Middle frontal gyrus (tissue), 1 donor: ENCODE measurements around the gene EVX1.

ENCODE experiments used
- DNase-seq: peaks from one replicate; pipeline ENCODE4 v3.0.0-alpha.2; 2015; ENCODE audit warnings: low spot score; ENCODE audit errors: extremely low spot score

Gene EVX1

GRCh38 chr7:27205325-27206280 is 37.0 kb upstream of the EVX1 start:
- no peak for DNase-seq

GRCh38 chr7:27207348-27207985 is 35.1 kb upstream of the EVX1 start:
- no peak for DNase-seq

- no peak for DNase-seq
Observed at GRCh38 chr7:27208998-27209397, 33.6 kb upstream of the EVX1 start.

- DNase-seq: no peak
Observed at GRCh38 chr7:27209933-27210440, 32.6 kb upstream of the EVX1 start.

- no peak for DNase-seq
Observed at GRCh38 chr7:27210441-27211083, 32.0 kb upstream of the EVX1 start.

GRCh38 chr7:27211084-27211446 is 31.5 kb upstream of the EVX1 start:
- DNase-seq: no peak

GRCh38 chr7:27211764-27212204 is 30.8 kb upstream of the EVX1 start:
- no peak for DNase-seq

GRCh38 chr7:27212497-27213432 is 29.8 kb upstream of the EVX1 start:
- no peak for DNase-seq

GRCh38 chr7:27213433-27214238 is 29.0 kb upstream of the EVX1 start:
- no peak for DNase-seq

GRCh38 chr7:27214239-27214950 is 28.2 kb upstream of the EVX1 start:
- no peak for DNase-seq

GRCh38 chr7:27215356-27215755 is 27.2 kb upstream of the EVX1 start:
- no peak for DNase-seq

- DNase-seq: no peak
Observed at GRCh38 chr7:27217951-27218350, 24.7 kb upstream of the EVX1 start.

GRCh38 chr7:27219821-27220220 is 22.8 kb upstream of the EVX1 start:
- no peak for DNase-seq

- no peak for DNase-seq
Observed at GRCh38 chr7:27220440-27220955, 22.1 kb upstream of the EVX1 start.

GRCh38 chr7:27221201-27221797 is 21.3 kb upstream of the EVX1 start:
- no peak for DNase-seq

- no peak for DNase-seq
Observed at GRCh38 chr7:27223941-27224575, 18.5 kb upstream of the EVX1 start.

- DNase-seq: no peak
Observed at GRCh38 chr7:27224983-27225934, 17.3 kb upstream of the EVX1 start.
